Endothelial cell of umbilical vein (primary cell): ENCODE data around the gene SRGN. TPM values are rescaled to one million over a fixed set of nuclear protein-coding genes. Genes with fewer than 3 reads are reported as not detected.

Source experiments
- BruUV-seq: library from RNA; stranded (reverse); fragments of 400-500 nt; replicated peaks from 2 replicates; lab custom pipeline; 2021; lab: Mats Ljungman, UMichigan
- CTCF ChIA-PET: fragments of 300-600, 350-600 bp; sonication (Branson Sonifier 250); formaldehyde crosslinking; loops from one replicate; lab custom pipeline; 2021; ENCODE audit warnings: antibody characterized with exemption, inconsistent platforms; lab: Charles Lee
- POLR2A ChIA-PET: fragments of 300-600, 350-600 bp; sonication (Branson Sonifier 250); formaldehyde crosslinking; loops from one replicate; lab custom pipeline; 2021; ENCODE audit warnings: antibody characterized with exemption, inconsistent platforms; lab: Charles Lee
- DNase-seq: peaks from one replicate; pipeline ENCODE4 v3.0.0-alpha.2; 2011; ENCODE audit warnings: low read depth, low spot score
- FAIRE-seq: peaks from 2 replicates; lab custom pipeline; 2011; peaks lifted over from hg19 to GRCh38; lab: Jason Lieb, UNC
- H2AFZ ChIP-seq: 2 replicates; pipeline ENCODE4 v1.6.0; 2012; ENCODE audit warnings: low read depth, low read length, control low read depth, inconsistent platforms
- H3K27ac ChIP-seq: 2 replicates; pipeline ENCODE4 v1.5.1; 2011; ENCODE audit warnings: low read depth, mild to moderate bottlenecking, control low read depth, low read length, moderate library complexity; ENCODE audit not compliant: insufficient read depth
- H3K27me3 ChIP-seq, 2 experiments: 2 replicates each; pipeline versions ENCODE4 v1.6.0 to v1.6.1; 2011; ENCODE audit warnings: low read length in 2 of 2, mixed read lengths in 1 of 2; ENCODE audit not compliant: control insufficient read depth in 2 of 2, insufficient read depth in 2 of 2
- H3K36me3 ChIP-seq, 2 experiments: 2 replicates in 1 of 2; 3 replicates in 1 of 2; pipeline ENCODE4 v1.5.1; 2011; ENCODE audit warnings: low read length in 2 of 2, mild to moderate bottlenecking in 1 of 2, moderate library complexity in 1 of 2; ENCODE audit not compliant: control insufficient read depth in 2 of 2, insufficient read depth in 2 of 2; ENCODE audit errors: extremely low read depth in 1 of 2
- H3K4me1 ChIP-seq: 3 replicates; pipeline ENCODE4 v1.5.1; 2011; ENCODE audit warnings: mild to moderate bottlenecking, low read length; ENCODE audit not compliant: control insufficient read depth, insufficient read depth; ENCODE audit errors: extremely low read depth
- H3K4me2 ChIP-seq: 2 replicates; pipeline ENCODE4 v1.6.1; 2011; ENCODE audit warnings: low read length, control low read depth, mixed read lengths; ENCODE audit not compliant: insufficient read depth
- H3K4me3 ChIP-seq, 3 experiments: fragments of 200-600 bp in 1 of 3; sonication (generic), shearing (Covaris generic) in 1 of 3; replicated peaks in 1 of 3; 2 replicates each; pipeline ENCODE4 v1.5.1; 2011 to 2016; ENCODE audit warnings: control low read depth in 3 of 3, low read length in 3 of 3, mild to moderate bottlenecking in 2 of 3, inconsistent platforms in 1 of 3, low read depth in 1 of 3, moderate library complexity in 1 of 3; ENCODE audit not compliant: insufficient read depth in 1 of 3
- H3K79me2 ChIP-seq: 2 replicates; pipeline ENCODE4 v1.6.0; 2012; ENCODE audit warnings: low read length, inconsistent platforms; ENCODE audit not compliant: control insufficient read depth, insufficient read depth
- H3K9ac ChIP-seq: replicated peaks from 2 replicates; pipeline ENCODE3; 2011; ENCODE audit warnings: low read length, control low read depth; ENCODE audit not compliant: insufficient read depth; ENCODE audit errors: extremely low read depth
- H3K9me1 ChIP-seq: replicated peaks from 3 replicates; pipeline ENCODE4 v1.6.0; 2011; ENCODE audit warnings: mild to moderate bottlenecking, low read length; ENCODE audit not compliant: control insufficient read depth, insufficient read depth; ENCODE audit errors: extremely low read depth
- H3K9me3 ChIP-seq: replicated peaks from 2 replicates; pipeline ENCODE4 v1.5.1; 2012; ENCODE audit warnings: low read length, inconsistent platforms; ENCODE audit not compliant: control insufficient read depth, insufficient read depth
- H4K20me1 ChIP-seq: replicated peaks from 2 replicates; pipeline ENCODE3; 2011; ENCODE audit warnings: mild to moderate bottlenecking, low read length; ENCODE audit not compliant: control insufficient read depth, insufficient read depth; ENCODE audit errors: extremely low read depth
- EZH2 ChIP-seq: IDR thresholded peaks from 2 replicates; pipeline ENCODE4 v1.6.1; 2012; ENCODE audit warnings: borderline replicate concordance, low read depth, mild to moderate bottlenecking, moderate library complexity, low read length, inconsistent platforms; ENCODE audit not compliant: severe bottlenecking
- FOS ChIP-seq: IDR thresholded peaks from 2 replicates; pipeline ENCODE4 v1.6.1; 2011; ENCODE audit warnings: mild to moderate bottlenecking, low read length, moderate library complexity, borderline replicate concordance; ENCODE audit not compliant: insufficient read depth
- GATA2 ChIP-seq: IDR thresholded peaks from 2 replicates; pipeline ENCODE4 v1.7.0; 2011; ENCODE audit warnings: low read depth, mild to moderate bottlenecking, moderate library complexity, mixed read lengths, low read length; ENCODE audit not compliant: insufficient read length, insufficient read depth
- JUN ChIP-seq: IDR thresholded peaks from 2 replicates; pipeline ENCODE4 v1.6.1; 2011; ENCODE audit warnings: borderline replicate concordance, low read depth; ENCODE audit not compliant: insufficient read length, insufficient read depth
- MYC ChIP-seq: IDR thresholded peaks from one replicate; pipeline ENCODE4 v1.6.1; 2011; ENCODE audit warnings: mild to moderate bottlenecking, low read depth, low read length
- POLR2A ChIP-seq: IDR thresholded peaks from 2 replicates; pipeline ENCODE4 v1.6.1; 2012; ENCODE audit warnings: low read depth, mild to moderate bottlenecking, control low read depth, low read length
- POLR2AphosphoS5 ChIP-seq: IDR thresholded peaks from 2 replicates; pipeline ENCODE4 v1.6.1; 2012; ENCODE audit warnings: low read depth, mild to moderate bottlenecking, control low read depth, low read length, moderate library complexity; ENCODE audit not compliant: insufficient read depth
- dilution Hi-C: fragments of 300-500 bp; cut with MboI; formaldehyde crosslinking; loops from one replicate; pipeline ENCODE4 v1.15.0; 2019; ENCODE audit warnings: low sequenced_read_pairs; ENCODE audit not compliant: extremely low pct_ligation_motif_present
- intact Hi-C: fragments of 100-400 bp; cut with micrococcal nuclease; formaldehyde crosslinking; loops from one replicate; pipeline ENCODE4 v1.10.0; 2022
- polyA plus RNA-seq, 4 experiments: library from polyadenylated mRNA; depleted of rRNA in 3 of 4; stranded (reverse) in 3 of 4; unstranded in 1 of 4; fragments of >200 nt; gene quantifications; 2 replicates each; pipeline versions ENCODE4 v1.2.1 to v1.2.3, GENCODE V29; 2011 to 2012; ENCODE audit warnings: missing spikeins in 1 of 4
- total RNA-seq: library from RNA; stranded (reverse); gene quantifications from 2 replicates; pipeline ENCODE4 v1.2.3, GENCODE V29; 2021
- TF ChIP-seq, protein P1 (sequence below), 2 donors: IDR thresholded peaks; 1 replicate in 1 of 2; 2 replicates in 1 of 2; pipeline ENCODE4 v1.5.1; 2011; ENCODE audit warnings: low read length in 2 of 2, mild to moderate bottlenecking in 2 of 2, moderate library complexity in 2 of 2, control low read depth in 1 of 2, inconsistent platforms in 1 of 2, low read depth in 1 of 2; ENCODE audit not compliant: insufficient read depth in 1 of 2; ENCODE audit errors: extremely low read depth in 1 of 2
- TF ChIP-seq, protein P2 (sequence below): IDR thresholded peaks from 2 replicates; pipeline ENCODE4 v1.6.1; 2011; ENCODE audit not compliant: insufficient read depth, insufficient read length

Gene SRGN
- total and polyA plus RNA-seq, 2 donors (not counting 3 experiments of a cell fraction or from before 2014, with no cell fraction given), result 384 to 450 TPM

DNA sequence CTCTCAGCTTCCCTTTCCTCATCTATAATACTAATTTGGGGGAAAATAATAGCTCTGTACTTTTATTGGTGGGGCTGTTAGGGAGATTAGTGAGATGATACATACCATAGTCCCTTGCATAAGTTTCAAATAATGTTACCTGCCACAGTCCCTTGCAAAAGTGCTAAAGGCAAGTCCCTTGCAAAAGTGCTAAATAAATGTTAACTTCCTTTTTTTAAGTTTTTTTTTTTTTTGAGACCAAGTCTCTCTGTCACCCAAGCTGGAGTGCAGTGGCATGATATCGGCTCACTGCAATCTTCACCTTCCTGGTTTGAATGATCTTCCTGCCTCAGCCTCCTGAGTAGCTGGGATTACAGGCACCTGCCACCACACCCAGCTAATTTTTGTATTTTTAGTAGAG, 43.4 kb upstream of the SRGN start:
- Histone ChIP-seq H3K9me3 (no peaks in the 10 kb centered on the region), H3K9me1 (no peaks in the 10 kb centered on the region), H3K4me1 (peaks cover 5% of the 10 kb centered on the region), H2AFZ (no peak overlapping the region), H3K79me2 (no peaks in the 10 kb centered on the region), H3K4me2 (no peak overlapping the region), H4K20me1 (no peaks in the 10 kb centered on the region), H3K27me3 (no peaks in the 10 kb centered on the region), H3K27ac (no peak overlapping the region), H3K36me3 (no peaks in the 10 kb centered on the region), H3K9ac (no peak overlapping the region), H3K4me3 (no peak overlapping the region)
- TF ChIP-seq POLR2AphosphoS5, result no peak
- TF ChIP-seq, protein P1, sequence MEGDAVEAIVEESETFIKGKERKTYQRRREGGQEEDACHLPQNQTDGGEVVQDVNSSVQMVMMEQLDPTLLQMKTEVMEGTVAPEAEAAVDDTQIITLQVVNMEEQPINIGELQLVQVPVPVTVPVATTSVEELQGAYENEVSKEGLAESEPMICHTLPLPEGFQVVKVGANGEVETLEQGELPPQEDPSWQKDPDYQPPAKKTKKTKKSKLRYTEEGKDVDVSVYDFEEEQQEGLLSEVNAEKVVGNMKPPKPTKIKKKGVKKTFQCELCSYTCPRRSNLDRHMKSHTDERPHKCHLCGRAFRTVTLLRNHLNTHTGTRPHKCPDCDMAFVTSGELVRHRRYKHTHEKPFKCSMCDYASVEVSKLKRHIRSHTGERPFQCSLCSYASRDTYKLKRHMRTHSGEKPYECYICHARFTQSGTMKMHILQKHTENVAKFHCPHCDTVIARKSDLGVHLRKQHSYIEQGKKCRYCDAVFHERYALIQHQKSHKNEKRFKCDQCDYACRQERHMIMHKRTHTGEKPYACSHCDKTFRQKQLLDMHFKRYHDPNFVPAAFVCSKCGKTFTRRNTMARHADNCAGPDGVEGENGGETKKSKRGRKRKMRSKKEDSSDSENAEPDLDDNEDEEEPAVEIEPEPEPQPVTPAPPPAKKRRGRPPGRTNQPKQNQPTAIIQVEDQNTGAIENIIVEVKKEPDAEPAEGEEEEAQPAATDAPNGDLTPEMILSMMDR (IDR thresholded peaks at IDR 0.05; ENCODE audit: extremely low read depth in 1 of 2, insufficient read depth in 1 of 2, low read depth in 1 of 2, low read length in 2 of 2), result no peak
- TF ChIP-seq GATA2, result no peak
- no peak for TF ChIP-seq MYC
- no peak for TF ChIP-seq POLR2A
- no peak for TF ChIP-seq JUN
- TF ChIP-seq EZH2, result no peak
- no peak for TF ChIP-seq FOS
- TF ChIP-seq, protein P2, sequence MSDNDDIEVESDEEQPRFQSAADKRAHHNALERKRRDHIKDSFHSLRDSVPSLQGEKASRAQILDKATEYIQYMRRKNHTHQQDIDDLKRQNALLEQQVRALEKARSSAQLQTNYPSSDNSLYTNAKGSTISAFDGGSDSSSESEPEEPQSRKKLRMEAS, result no peak
- POLR2A ChIA-PET, result no interaction called here
- dilution Hi-C loops (no loop called here), intact Hi-C loops (no loop called here)
- FAIRE-seq, result no peak
- no TSS peak for BruUV-seq
- CTCF ChIA-PET, result no interaction called here
- no peak for DNase-seq
